NCI-H226 (cell line): ENCODE results near the gene GSC2.
"Not testable (repeated sequence)": the region's sequence is repeated elsewhere in the genome, so short reads cannot be mapped to it uniquely, and the experiment has no call there.

Source experiments
- DNase-seq: peaks from one replicate; pipeline ENCODE4 v3.0.0-alpha.2; 2015

The GSC2 gene

DNA sequence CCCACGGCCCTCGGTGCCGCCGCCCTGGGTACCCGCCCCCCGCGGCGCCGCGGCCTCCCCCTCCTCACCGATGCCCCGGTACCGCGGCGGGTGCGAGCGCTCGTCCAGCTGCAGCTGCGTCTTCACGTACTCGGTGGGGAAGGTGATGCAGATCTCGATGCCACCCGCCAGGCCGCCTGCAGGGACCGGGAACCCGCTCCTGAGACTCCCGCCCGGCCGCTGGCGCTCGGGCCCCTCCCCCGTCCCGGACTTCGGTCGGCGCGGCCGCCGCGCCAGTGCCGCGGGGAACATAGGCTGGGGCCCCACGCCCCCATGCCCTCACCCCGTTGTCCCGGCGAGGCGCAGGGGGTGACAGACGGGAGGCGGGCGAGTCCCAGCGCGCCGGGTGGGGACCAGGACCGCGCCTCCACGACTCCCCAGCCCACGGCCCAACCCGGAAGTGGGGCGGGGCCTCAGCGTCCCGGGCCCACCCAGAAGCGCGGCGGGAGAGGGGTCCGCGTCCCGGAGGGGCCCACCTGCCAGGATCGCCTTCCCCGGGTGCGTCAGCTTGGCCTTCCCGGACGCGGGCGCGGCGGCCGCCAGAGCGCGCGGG is 28.1 kb upstream of the GSC2 start:
- DNase-seq, result no peak

DNA sequence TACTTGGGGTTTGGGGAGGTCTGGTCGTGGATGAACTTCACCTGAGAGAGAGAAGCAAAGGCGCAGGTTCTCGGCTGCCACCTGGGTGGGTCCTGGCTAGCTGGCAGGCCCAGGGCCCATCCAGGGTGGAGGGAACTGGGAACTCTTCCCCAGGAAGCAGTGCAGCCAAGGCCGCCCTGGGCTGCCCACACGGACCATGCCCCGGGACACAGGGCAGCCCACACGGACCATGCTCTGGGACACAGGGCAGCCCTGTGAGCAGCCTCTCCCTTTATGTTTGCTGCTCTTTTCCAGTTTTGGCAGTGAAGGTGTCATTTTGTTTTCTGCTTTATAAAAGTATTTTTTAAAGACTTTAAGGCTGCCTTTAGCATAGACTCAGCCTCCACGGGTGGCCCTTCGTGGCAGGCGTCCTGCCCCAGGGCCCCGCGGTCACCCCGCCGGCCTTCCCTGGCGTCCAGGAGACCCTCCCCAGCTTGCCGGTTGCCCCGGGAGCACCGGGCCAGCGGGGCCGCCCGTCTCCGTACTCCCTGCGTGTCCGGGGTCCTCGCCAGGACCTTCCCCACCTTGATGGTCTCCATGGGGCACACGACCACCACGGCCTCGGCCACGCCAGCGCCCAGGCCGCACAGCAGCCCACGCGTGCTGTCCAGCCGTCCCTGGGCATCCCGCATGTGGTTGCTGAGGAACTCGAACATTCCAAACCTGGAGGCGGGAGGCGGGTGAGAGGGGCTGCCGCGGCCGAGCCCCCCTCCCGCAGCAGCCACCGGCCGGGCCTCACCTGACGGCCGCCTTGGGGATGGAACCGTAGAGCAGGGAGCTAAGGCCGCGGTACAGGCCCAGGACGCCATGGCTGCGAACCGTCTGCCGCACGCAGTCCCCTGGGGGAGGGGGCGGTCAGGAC is 27.3 kb upstream of the GSC2 start:
- DNase-seq, result no peak

- DNase-seq, result no peak
Measured at GRCh38 chr22:19176732-19177131, 26.6 kb upstream of the GSC2 start.

DNA sequence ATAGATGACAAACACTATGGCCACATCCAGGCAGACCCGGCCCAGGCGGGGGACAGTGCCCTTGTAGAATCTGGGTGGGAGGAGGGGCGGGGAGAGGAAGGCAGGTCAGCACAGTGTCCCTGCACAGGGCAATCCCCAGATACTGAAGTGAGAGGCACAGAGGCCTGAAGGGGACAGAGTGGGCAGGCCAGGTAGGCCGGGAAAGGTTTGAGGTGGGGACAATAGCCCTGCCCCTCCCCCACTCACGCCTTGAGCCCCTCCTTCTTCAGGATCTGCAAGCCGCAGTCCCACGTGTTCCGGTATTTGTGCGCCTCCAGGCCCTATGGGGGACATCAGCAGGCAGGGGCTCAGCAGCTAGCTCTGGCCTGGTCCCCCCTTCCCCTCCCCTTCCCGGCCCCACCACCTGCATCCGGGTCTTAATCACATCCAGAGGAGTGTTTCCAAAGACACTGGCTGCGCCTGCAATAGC is 26.1 kb upstream of the GSC2 start:
- no peak for DNase-seq

DNA sequence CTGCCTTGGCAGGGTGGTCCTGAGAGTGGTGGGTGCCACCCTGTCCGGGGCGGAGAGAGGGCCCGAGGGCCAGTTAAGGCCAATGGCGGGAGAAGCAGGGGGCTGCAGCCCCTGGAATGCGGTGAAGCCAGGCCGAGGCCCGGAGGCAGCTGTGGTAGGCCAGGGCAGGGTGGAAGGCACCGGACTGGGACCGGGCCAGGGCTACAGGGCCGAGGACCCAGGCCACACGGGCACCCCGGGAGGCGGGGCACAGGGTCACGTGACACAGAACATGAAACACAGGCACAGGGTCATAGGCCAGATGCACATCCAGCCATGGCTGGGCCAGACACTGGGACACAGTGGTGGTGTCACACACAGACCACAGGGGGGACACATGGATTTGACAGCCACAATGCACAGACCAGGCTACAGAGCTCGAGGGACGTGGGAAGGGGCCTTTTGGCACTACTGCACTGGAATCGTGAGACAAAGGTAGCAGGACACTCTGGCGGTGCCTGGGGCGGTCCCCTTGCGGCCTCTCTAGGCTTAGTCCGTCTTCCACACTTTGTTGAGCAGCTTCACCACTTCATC is 25.6 kb upstream of the GSC2 start:
- DNase-seq, result no peak

DNA sequence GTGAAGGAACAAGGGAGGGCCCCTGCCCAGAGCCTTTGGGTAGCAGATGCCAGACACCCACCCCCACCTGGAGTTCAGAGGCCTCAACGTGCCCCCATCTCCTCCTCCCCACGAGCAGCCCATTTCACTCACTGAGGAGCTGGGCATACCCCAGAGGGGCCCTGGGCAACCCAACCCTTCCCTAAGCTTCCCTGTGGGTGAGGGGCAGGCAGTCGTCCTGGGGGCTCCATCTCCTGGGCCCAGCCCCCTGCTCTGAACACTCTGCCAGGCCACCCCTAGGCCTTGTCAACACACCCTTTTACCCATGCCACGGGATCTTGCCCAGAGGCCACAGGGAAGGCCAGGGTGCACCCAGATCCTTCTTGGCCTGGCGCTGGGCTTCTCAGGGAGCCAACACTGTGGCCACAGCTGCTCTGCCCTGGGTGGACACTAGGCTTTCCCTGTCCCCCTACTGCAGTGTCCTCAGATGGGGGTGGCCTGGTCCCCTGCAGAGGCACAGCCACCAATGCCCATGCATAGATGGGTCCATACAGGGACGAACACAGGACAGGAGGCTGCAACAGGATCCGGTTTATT is 25.0 kb upstream of the GSC2 start:
- no peak for DNase-seq

DNA sequence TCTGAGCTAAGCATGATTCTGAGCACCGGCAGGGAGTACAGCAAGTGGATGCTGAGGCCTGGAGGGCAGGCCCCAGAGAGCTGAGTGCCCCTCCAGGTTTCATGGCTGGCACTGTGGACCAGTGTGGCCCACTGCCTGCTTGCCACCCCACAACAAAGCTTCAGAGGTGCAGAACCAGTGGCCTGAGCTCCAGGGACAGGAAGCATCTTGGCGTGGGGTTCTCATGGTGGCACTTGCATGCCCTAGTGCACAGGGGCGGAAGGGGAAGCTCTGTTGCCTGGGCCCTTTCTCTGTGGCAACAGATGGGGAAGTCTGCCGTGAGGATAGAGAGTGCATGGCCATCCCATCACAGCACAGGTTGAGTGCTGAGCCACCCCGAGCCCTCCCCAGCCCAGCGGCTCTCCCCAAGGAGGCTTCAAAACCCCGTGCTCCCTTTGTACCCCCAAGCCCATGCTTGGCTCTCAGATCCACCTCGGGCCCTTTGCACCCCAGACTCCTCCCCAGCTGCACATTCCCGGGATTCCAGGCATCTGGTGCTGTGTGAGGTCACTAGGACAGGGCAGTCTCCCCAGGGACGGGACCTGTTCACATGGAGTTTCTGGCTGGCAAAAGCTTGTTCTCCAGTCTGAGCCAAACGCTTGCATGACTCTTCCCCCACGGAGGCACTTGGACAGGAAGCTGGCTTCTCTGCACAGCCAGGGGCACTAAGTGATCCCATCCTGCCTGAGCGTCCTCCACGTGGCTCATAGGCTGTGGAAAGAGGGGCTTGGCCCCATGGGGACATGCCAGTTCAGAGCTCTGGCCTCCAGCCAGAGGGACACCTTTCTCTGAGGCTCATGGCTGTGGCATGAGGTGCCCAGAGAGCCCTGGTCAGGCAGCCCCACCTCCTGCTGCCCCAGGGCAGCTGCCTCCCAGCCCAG is 24.3 kb upstream of the GSC2 start:
- peak; percentile 33 for DNase-seq

DNA sequence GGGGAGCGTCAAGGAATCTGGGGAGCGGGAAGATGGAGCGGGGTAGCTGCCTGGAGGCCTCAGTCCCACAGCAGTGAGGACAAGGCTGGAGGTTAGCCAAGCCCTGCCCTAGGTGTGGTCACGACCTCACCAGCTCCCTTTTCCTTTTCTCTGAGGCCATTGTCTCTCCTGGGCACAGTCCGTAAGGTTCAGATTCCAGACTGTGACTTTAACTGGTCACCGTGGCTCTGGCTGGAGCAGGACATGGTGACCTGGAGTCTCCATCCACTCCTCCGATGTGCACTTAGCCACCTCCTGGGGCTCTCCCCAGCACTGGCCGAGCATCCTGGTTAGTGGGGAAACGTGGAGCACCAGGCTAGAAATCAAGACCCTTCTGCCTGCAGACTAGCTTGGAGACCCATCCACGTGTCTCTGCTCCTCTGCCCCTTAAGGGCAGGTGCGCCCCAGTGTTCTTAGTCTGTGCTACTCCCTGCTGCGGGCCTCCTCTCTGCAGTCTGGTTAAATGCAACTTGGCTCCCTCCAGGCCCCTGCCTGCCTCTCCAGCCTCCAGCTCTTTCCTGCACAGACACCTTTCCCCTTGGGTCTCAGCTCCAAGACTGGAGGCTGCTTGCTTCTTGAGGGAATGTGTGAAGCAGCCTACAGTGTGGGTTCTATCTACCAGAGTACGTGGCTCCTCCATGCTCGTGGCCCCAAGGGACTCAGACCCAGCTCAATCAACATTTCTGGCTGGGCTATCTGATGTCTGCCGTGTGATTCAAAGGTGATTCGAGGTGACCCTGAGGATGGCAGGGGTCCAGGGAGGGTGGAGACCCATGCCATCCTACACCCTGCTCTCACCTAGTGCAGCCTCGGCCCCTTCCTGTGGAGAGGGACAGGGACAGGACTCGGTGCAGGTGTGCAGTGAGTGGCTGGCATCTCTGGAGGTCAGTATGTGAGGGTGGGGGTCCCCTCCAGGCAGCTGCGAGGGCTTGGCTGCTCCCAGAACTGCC is 23.2 kb upstream of the GSC2 start:
- no peak for DNase-seq

- DNase-seq, result no peak
Measured at GRCh38 chr22:19172213-19173046, 22.3 kb upstream of the GSC2 start.

- DNase-seq, result no peak
Measured at GRCh38 chr22:19169947-19170318, 19.8 kb upstream of the GSC2 start.

DNA sequence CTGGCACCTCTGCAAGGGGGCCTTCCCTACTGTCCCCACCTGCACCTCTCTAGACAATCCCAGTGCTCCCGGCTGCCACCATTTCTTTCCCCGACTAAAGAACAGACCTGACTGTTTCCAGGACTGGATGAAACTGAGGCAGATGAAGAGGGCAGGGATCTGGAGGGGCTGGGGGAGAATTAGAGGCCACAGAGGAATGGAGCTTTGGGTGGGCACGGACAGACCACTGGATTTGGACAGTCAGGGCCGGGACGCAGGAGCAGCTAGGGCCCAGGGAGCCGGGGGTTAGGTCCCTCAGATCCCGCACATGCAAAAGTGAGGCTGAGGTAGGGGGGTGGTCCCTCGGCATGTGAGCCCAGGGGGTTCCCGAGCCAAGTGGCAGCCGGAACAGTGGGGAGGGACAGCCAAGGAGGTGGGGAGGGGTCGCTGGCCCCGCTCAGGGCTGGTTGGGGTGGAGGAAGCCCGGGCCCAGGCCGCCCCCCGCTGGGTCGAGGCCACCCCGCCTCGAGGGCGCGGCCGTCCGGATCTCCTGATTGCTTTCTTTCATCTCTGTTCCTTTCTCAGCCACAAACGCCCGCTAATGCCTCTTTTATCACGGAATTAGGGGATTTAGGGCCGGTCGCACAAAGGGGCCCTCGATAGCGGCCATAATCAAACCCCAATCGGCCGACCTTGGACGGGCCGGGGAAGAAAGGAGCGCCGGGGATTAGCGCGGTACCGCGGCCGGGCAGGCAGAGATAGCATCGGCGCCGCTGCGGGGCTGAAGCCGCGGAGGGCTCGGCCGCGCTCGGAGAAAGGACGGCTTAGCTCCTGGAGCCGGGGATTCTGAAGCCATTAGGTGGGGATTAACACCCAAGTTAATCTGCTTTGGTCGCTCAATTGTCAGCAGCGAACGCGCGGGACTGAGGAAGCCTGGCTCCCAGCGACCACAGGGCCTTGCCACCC is 19.2 kb upstream of the GSC2 start:
- DNase-seq, result no peak

DNA sequence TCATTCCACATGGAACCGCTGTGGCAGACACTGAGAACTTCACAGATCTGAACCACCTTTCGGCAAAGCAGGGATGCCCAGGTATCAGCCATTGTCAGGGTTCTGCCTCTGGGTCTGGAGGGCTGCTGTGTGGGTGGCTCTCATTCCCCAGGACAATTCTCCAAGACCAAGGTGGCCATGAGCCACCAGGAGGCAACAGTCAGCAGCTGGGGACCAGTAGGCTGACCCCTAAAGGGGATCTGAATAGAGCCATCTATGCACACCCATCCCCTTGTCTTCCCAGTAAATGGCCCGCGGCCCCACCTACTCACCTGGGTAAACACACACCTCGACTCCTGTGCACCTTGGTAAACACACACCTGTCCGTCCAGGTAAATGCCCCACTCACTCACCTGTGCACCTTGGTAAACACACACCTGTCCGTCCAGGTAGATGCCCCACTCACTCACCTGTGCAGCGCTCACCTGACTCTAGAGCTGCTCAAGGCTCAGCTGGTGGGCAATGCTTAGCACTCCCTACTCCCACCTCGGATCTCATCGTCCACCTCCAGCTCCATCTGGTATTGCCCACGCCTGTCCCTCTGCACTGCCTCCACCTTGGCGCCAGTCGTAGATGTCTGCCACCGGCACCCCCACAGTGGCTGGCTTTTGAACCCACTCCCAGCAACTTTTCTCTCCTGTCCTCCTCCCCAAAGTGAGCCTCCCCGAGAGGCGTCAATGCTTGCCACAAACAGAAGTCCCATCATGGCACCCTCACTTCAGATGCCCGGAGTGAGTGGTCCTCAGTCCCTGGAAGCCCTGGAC is 18.2 kb upstream of the GSC2 start:
- no peak for DNase-seq

- no peak for DNase-seq
Measured at GRCh38 chr22:19167106-19167869, 17.2 kb upstream of the GSC2 start.

DNA sequence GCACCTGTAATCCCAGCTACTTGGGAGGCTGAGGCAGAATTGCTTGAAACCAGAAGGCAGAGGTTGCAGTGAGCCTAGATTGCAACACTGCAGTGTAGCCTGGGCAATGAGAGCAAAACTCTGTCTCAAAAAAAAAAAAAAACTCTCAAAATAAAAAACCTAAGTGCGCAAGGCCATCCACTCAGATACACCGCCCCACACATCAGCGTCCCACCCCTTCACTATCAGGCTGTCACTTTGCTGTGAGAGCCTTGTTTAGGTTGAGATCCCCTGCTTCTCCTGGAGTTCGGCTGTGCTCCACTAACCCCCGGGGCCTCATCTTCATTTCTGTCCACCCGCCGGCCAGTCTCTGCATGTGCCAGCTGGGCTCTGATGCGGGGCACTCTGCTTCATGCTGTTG is 16.3 kb upstream of the GSC2 start:
- DNase-seq, result no peak

- no peak for DNase-seq
Measured at GRCh38 chr22:19164425-19164824, 14.3 kb upstream of the GSC2 start.

DNA sequence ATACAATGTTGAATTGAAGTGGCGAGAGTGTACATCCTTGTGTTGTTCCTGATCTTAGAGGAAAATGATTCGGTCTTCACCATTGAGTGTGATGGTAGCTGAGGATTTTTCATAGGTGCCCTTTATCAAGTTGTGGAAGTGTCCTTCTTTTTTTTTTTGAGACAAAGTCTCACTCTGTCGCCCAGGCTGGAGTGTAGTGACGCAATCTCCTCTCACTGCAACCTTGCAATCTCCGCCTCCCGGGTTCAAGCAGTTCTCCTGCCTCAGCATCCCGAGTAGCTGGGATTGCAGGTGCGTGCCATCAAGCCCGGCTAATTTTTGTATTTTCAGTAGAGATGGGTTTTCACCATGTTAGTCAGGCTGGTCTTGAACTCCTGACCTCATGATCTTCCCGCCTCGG is 8.6 kb upstream of the GSC2 start:
- DNase-seq, result not testable (repeated sequence)

- not testable (repeated sequence) for DNase-seq
Measured at GRCh38 chr22:19156109-19156508, 6.0 kb upstream of the GSC2 start.
